ENCODE measurements around the gene MYO6.

The MYO6 gene

DNA sequence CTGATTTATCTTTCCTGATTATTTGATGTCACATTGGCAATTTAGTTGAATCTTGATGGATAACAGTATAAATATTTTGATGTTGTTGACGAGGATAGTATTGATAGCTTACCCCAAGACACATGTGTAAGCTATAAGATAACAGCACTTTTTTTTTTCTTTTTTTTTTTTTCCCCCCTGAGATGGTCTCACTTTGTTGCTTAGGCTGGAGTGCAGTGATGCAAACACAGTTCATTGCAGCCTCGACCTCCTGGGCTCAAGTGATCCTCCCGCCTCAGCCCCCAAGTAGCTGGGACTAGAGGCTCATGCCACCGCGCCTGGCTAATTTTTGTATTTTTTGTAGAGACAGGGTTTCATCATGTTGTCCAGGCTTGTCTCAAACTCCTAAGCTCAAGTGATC is 21.8 kb downstream of the MYO6 start:
- DNase-seq: no peak

GRCh38 chr6:75775219-75775618 is 26.2 kb downstream of the MYO6 start:
- peak; percentile 31 for DNase-seq

GRCh38 chr6:75776461-75776860 is 27.4 kb downstream of the MYO6 start:
- DNase-seq: no peak

GRCh38 chr6:75778757-75779156 is 29.7 kb downstream of the MYO6 start:
- no peak for DNase-seq

DNA sequence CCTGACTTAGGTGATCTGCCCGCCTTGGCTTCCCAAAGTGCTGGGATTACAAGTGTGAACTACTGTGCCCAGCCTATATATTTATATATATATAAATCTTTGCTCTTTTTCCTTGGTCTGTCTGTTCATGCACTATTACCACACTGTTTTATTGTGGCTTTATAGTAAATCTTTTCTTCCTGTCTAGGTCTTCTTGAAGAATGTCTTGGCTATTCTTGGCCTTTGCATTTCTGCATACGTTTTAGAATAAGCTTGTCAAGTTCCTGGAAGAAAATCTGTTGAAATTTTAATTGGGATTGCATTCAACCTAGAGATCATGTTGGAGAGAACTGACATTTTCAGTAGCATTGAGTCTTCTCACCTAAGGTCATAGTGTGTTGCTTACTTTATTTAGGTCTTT is 37.1 kb downstream of the MYO6 start:
- no peak for DNase-seq

DNA sequence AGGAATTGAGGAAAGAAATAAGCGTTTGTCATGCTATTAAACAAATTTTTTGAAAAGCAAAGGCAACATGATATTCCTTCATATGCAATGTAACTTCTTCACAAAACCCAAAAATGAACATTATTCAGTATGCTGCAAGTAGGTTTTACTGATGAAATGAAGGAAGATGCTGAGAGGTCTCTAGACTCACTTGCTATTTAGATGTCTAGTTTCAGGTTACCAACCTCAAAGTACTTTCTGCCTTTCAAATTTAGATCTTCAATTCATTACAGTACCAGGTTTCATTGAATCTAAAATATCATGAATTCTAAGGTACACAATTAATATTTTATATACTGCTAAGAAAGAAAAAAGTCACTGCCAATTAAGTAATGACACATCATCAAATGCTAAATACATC is 39.9 kb downstream of the MYO6 start:
- DNase-seq: no peak

DNA sequence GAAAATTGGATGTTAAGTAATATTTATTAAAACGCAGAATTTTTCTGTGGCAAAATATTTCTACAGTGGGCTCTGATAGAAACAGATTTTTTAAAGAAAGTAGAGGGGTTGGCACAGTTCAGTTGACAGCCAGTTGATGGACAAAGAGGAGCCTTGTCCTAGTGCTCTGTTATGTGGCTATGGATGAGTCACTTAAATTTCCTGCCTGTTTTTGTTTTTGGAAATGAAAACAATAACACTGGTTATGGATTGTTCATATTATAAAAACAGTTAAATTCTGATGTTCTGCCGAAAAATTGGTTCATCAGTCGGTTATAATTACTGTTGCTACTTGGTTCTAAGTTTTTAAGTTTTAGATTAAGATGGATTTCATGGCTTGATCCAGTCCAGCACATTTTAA is 42.8 kb downstream of the MYO6 start:
- DNase-seq: no peak

GRCh38 chr6:75794351-75794846 is 45.4 kb downstream of the MYO6 start:
- DNase-seq: no peak

GRCh38 chr6:75794954-75795739 is 46.1 kb downstream of the MYO6 start:
- DNase-seq: no peak

GRCh38 chr6:75796723-75797122 is 47.7 kb downstream of the MYO6 start:
- DNase-seq: no peak

GRCh38 chr6:75800133-75800532 is 51.1 kb downstream of the MYO6 start:
- DNase-seq: peak; percentile 44

DNA sequence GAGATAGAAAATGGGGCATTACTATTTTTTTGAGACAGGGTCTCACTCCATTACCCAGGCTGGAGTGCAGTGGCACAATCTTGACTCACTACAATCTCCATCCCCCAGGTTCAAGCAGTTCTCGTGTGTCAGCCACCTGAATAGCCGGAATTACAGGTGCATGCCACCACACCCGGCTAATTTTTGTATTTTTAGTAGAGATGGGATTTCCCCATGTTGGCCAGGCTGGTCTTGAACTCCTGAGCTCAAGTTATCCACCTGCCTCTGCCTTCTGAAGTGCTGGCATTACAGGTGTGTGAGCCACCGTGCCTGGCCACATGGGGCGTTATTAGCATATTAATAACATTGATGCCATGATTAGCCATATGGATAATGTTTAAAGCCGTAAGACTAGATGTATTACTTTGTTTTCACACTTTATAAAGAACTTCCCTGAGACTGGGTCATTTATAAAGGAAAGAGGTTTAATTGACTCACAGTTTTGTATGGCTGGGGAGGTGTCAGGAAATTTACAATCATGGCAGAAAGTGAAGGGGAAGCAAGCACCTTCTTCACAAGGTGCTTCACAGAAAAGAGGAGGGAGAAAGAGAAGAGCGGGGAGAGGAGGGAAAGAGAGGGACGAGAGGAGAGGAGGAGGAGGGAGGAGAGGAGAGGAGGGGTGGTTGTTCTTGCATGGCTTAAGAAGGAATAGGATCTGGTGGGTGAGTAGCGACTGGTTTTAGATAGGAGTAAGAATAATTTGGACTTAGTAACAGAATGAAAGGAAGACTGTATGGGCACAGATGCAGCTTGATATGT is 51.9 kb downstream of the MYO6 start:
- no peak for DNase-seq

GRCh38 chr6:75802366-75802765 is 53.3 kb downstream of the MYO6 start:
- DNase-seq: peak; percentile 66

GRCh38 chr6:75808507-75808906 is 59.5 kb downstream of the MYO6 start:
- no peak for DNase-seq

DNA sequence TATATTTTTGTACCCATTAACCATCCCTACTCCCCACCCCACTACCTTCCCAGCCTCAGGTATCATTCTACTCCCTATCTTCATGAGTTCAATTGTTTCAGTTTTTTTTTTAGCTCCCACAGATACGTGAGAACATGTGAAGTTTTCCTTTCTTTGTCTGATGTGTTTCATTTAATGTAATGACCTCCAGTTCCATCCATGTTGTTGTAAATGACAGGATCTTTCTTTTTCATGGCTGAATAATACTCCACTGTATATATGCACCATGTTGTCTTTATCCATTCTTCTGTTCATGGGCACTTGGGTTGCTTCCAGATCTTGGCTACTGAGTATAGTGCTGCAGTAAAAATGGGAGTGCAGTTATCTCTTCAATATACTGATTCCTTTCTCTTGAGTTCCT is 63.5 kb downstream of the MYO6 start:
- no peak for DNase-seq

DNA sequence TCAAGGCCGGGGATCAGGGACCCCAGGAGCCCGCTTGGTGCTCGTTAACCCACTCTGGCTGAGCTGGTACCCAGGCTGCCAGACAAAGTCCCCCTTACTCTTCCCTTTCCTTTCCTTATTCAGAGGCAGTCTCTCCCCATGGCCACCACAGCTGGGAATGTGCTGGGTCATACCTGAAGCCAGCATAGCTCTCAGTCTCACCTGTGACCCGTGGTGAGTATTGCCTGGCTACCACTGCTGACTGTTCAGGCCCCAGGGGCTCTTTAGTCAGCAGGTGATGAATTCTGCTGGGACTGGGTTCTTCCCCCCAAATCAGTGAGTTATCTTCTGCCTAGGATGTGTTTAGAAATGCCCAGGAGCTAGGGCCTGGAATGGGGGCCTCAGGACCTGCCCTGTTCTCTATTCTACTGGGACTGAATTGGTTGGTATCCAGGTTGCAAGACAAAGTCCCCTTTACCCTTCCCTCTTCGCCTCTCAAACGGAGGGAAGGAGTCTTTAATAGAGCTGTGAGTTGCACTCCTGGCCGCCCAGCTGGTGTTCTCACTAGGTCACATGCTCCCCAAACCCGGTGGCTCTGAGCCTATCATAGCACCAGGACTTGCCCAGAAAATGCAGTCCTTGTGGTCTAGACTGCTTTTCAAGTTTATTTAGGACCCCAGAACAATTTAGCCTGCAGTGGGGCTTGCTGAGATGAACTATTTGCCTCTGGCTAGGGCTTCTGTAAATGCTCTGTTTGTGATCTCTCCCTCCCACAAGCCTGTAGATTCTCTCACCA is 64.6 kb downstream of the MYO6 start:
- DNase-seq: no peak

GRCh38 chr6:75815756-75816155 is 66.7 kb downstream of the MYO6 start:
- DNase-seq: no peak

DNA sequence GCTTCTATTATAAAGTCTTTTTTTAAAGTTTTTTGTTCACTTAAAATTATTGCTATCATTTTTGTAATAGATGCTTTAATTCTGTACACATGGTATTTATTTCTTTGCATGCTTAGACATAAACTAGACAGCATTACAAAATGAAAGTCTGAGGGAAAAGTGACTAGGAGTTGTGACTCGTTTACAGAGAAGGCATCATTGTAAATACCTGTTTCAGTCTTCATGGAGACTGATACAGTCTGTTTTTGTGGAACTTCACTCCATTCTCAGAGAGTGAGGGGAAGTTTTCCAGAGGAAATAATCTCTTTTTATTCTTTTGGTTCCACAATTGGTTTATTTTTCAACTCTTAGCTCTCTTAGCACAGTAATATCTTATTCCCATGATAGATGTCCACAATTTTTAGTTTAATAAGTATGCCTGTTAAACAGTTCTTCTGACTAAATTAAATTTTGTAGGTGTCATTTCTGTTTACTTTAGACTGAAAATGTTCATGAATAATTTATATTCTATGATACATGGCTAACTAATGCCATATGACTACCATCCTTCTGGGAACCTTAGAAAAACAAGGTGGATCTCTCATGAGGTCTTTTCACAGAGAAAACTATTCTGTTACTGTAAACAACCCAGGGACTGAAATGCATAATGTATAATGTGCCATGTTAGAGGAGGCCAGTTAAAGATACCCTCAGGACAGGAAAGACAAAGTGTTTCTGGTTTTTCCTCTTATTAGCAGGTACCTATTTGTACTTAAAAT is 69.2 kb downstream of the MYO6 start:
- no peak for DNase-seq

- DNase-seq: no peak
These were observed 70.9 kb downstream of the MYO6 start for GRCh38 chr6:75819776-75820487.

- DNase-seq: no peak
These were observed 75.1 kb downstream of the MYO6 start for GRCh38 chr6:75824160-75824559.

GRCh38 chr6:75827163-75827562 is 78.1 kb downstream of the MYO6 start:
- no peak for DNase-seq
